HG03571 (cell line): ENCODE results near the gene MISP3.
"Not testable (repeated sequence)": the region's sequence is repeated elsewhere in the genome, so short reads cannot be mapped to it uniquely, and the experiment has no call there.

ENCODE experiments used
- ATAC-seq: cut with Tn5 transposase; IDR thresholded peaks from one replicate; pipeline ENCODE4 v1.9.1; 2021; ENCODE audit not compliant: unreplicated experiment

Gene MISP3

GRCh38 chr19:14072535-14073260, at the start of gene MISP3:
TSS of gene MISP3 (plus strand) at chr19:14072786. CDS start at chr19:14073310, 524 bp downstream.
- no peak for ATAC-seq

- no peak for ATAC-seq
Observed at GRCh38 chr19:14023404-14024235, 49.0 kb upstream of the MISP3 start.

GRCh38 chr19:14026652-14027192, 45.9 kb upstream of the MISP3 start:
- not testable (repeated sequence) for ATAC-seq

- ATAC-seq, result no peak
Observed at GRCh38 chr19:14027856-14028450, 44.6 kb upstream of the MISP3 start, which contains the start of gene RLN3. TSS of gene RLN3 (plus strand) at chr19:14028148. CDS start at chr19:14028205, 57 bp downstream.

- no peak for ATAC-seq
Observed at GRCh38 chr19:14028901-14029300, 43.7 kb upstream of the MISP3 start.

- ATAC-seq, result no peak
Observed at GRCh38 chr19:14030997-14031718, 41.4 kb upstream of the MISP3 start.

GRCh38 chr19:14031719-14032480, 40.7 kb upstream of the MISP3 start, which contains the start of gene IL27RA:
TSS of gene IL27RA (plus strand) at chr19:14031762. CDS start at chr19:14031873, 111 bp downstream.
- peak; percentile 52 for ATAC-seq

- ATAC-seq, result no peak
Observed at GRCh38 chr19:14033946-14034345, 38.6 kb upstream of the MISP3 start.

- not testable (repeated sequence) for ATAC-seq
Observed at GRCh38 chr19:14035159-14035558, 37.4 kb upstream of the MISP3 start.

- ATAC-seq, result no peak
Observed at GRCh38 chr19:14035706-14036105, 36.9 kb upstream of the MISP3 start.

- ATAC-seq, result no peak
Observed at GRCh38 chr19:14039181-14039580, 33.4 kb upstream of the MISP3 start.

- ATAC-seq, result peak; percentile 59
Observed at GRCh38 chr19:14042659-14043608, 29.7 kb upstream of the MISP3 start.

GRCh38 chr19:14047866-14048265, 24.7 kb upstream of the MISP3 start:
- not testable (repeated sequence) for ATAC-seq

GRCh38 chr19:14048443-14049153, 24.0 kb upstream of the MISP3 start:
- ATAC-seq, result no peak

- no peak for ATAC-seq
Observed at GRCh38 chr19:14050512-14050911, 22.1 kb upstream of the MISP3 start.

GRCh38 chr19:14050961-14051360, 21.6 kb upstream of the MISP3 start:
- ATAC-seq, result not testable (repeated sequence)

GRCh38 chr19:14051980-14052379, 20.6 kb upstream of the MISP3 start:
- no peak for ATAC-seq

GRCh38 chr19:14052470-14052869, 20.1 kb upstream of the MISP3 start:
- no peak for ATAC-seq
